ENCODE results near the gene MRLN.

Gene MRLN

GRCh38 chr10:59709395-59710125 is 43.7 kb downstream of the MRLN start, which contains the start of gene SLC16A9:
Gene SLC16A9 (minus strand): TSS chr10:59709850. CDS start chr10:59684291, 25,559 bp downstream.
- FAIRE-seq (no peak), DNase-seq (ENCODE audit: insufficient read length, low spot score) (peak; percentile 48)
- peak; percentile 18 for TF ChIP-seq CTCF (IDR thresholded peaks at IDR 0.05; ENCODE audit: insufficient read depth, missing control alignments)

GRCh38 chr10:59708816-59709394 is 44.4 kb downstream of the MRLN start:
- DNase-seq (ENCODE audit: insufficient read length, low spot score) (peak; percentile 33), FAIRE-seq (no peak)
- TF ChIP-seq CTCF (IDR thresholded peaks at IDR 0.05; ENCODE audit: insufficient read depth, missing control alignments), result no peak

GRCh38 chr10:59706851-59707797 is 46.1 kb downstream of the MRLN start:
- FAIRE-seq (no peak), DNase-seq (ENCODE audit: insufficient read length, low spot score) (no peak)
- TF ChIP-seq CTCF (IDR thresholded peaks at IDR 0.05; ENCODE audit: insufficient read depth, missing control alignments), result no peak

- FAIRE-seq, result peak; percentile 56
- no peak for TF ChIP-seq CTCF (IDR thresholded peaks at IDR 0.05; ENCODE audit: insufficient read depth, missing control alignments)
Observed at GRCh38 chr10:59705931-59706330, 47.3 kb downstream of the MRLN start.

GRCh38 chr10:59704630-59705029 is 48.6 kb downstream of the MRLN start:
- no peak for FAIRE-seq
- TF ChIP-seq CTCF (IDR thresholded peaks at IDR 0.05; ENCODE audit: insufficient read depth, missing control alignments), result no peak
- DNase-seq (ENCODE audit: insufficient read length, low spot score), result no peak

More at GRCh38 chr10:59705931-59706330, 47.3 kb downstream of the MRLN start:
- no peak for DNase-seq (ENCODE audit: insufficient read length, low spot score)

GRCh38 chr10:59702347-59702746 is 50.9 kb downstream of the MRLN start:
- FAIRE-seq (no peak), DNase-seq (ENCODE audit: insufficient read length, low spot score) (no peak)
- no peak for TF ChIP-seq CTCF (IDR thresholded peaks at IDR 0.05; ENCODE audit: insufficient read depth, missing control alignments)
